Body of pancreas (tissue), 4 donors: Measurements from ENCODE around the gene PTGES.
"Not testable (repeated sequence)": the region's sequence is repeated elsewhere in the genome, so short reads cannot be mapped to it uniquely, and the experiment has no call there.

Source experiments
- CTCF ChIP-seq, 7 experiments: fragments of 450-650 bp in 4 of 7; fragments of 200-600 bp in 3 of 7; sonication (generic) in 3 of 7; IDR thresholded peaks; one replicate each; pipeline ENCODE4 v1.5.1; 2016 to 2019; ENCODE audit warnings: antibody characterized with exemption in 7 of 7
- POLR2A ChIP-seq, 3 donors: fragments of 450-650 bp; IDR thresholded peaks; one replicate each; pipeline ENCODE4 v1.6.1; 2016; ENCODE audit warnings: antibody characterized with exemption in 3 of 3, mild to moderate bottlenecking in 2 of 3

DNA sequence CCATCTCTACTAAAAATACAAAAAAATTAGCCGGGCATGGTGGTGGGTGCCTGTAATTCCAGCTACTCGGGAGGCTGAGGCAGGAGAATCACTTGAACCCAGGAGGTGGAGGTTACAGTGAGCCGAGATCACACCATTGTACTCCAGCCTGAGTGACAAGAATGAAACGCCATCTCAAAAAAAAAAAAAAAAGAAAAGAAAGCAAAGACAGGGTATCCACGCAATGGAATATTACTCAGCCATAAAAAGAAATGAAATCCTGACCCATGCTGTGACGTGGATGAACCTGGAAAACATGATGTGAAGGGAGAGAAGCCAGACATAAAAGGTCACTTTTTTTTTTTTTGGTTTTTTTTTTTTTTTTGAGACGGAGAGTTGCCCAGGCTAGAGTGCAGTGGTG, 7.9 kb upstream of the PTGES start:
- TF ChIP-seq CTCF, POLR2A (IDR thresholded peaks at IDR 0.05): not testable (repeated sequence)
